Muscle of leg (tissue), 11 donors: ENCODE data around the gene CEACAM19. TPM values are rescaled to one million over a fixed set of nuclear protein-coding genes. Genes with fewer than 3 reads are reported as not detected.
A peak's percentile ranks its signal among the peaks of the same experiment; 100 is the strongest.

Source experiments
- DNase-seq: peaks from one replicate; pipeline ENCODE4 v3.0.0; 2013
- H3K27ac ChIP-seq: one replicate; pipeline ENCODE4 v1.5.1; 2013; ENCODE audit warnings: mild to moderate bottlenecking, low read length, control low read depth
- H3K27me3 ChIP-seq: one replicate; pipeline ENCODE4 v1.6.1; 2013; ENCODE audit warnings: low read length; ENCODE audit not compliant: control insufficient read depth, insufficient read depth
- H3K36me3 ChIP-seq: one replicate; pipeline ENCODE4 v1.6.1; 2013; ENCODE audit warnings: low read length; ENCODE audit not compliant: control insufficient read depth, insufficient read depth
- H3K4me1 ChIP-seq: one replicate; pipeline ENCODE4 v1.6.1; 2013; ENCODE audit warnings: low read length; ENCODE audit not compliant: control insufficient read depth, insufficient read depth
- H3K4me3 ChIP-seq: one replicate; pipeline ENCODE4 v1.5.1; 2013; ENCODE audit warnings: low read length, control low read depth
- H3K9me3 ChIP-seq: replicated peaks from 2 replicates; pipeline ENCODE4 v1.6.1; 2013; ENCODE audit warnings: low read depth, low read length; ENCODE audit not compliant: control insufficient read depth
- WGBS: methylation state at CpG from one replicate; pipeline ENCODE4 v1.1.5; 2013; ENCODE audit warnings: missing lambda C conversion rate; ENCODE audit not compliant: insufficient coverage; 5-methylcytosine and 5-hydroxymethylcytosine counted together
- polyA plus RNA-seq, 8 donors: library from polyadenylated mRNA; unstranded; fragments of 120-200 nt; gene quantifications; one replicate each; pipeline versions ENCODE4 v1.2.1 to v1.2.3, GENCODE V29; 2013; ENCODE audit warnings: inconsistent platforms in 1 of 8, low replicate concordance in 1 of 8; ENCODE audit not compliant: insufficient read length in 8 of 8, insufficient read depth in 1 of 8
- total RNA-seq: library from RNA; stranded (reverse); fragments of 120-200 nt; gene quantifications from one replicate; pipeline ENCODE4 v1.2.4, GENCODE V29; 2013

CEACAM19 gene
- total and polyA plus RNA-seq, 9 donors: 2.8 to 11.7 (median 5.3) TPM

- Histone ChIP-seq H3K9me3 (no peaks in the 10 kb centered on the region), H3K27me3 (peaks cover 4% of the 10 kb centered on the region), H3K4me1 (peaks cover 32% of the 10 kb centered on the region), H3K36me3 (peaks cover 15% of the 10 kb centered on the region), H3K4me3 (no peak overlapping the region), H3K27ac (no peak overlapping the region)
- WGBS: 100% methylated on average over 1 of the region's 8 CpGs
- no peak for DNase-seq
Measured at GRCh38 chr19:44645407-44646048, 25.8 kb upstream of the CEACAM19 start.

- Histone ChIP-seq H3K4me1 (peaks cover 32% of the 10 kb centered on the region), H3K27me3 (peaks cover 4% of the 10 kb centered on the region), H3K27ac (no peak overlapping the region), H3K9me3 (no peaks in the 10 kb centered on the region), H3K4me3 (no peak overlapping the region), H3K36me3 (peaks cover 20% of the 10 kb centered on the region)
- WGBS: 89% methylated on average over 3 of the region's 3 CpGs
- DNase-seq: no peak
Measured at GRCh38 chr19:44646049-44646416, 25.2 kb upstream of the CEACAM19 start.

GRCh38 chr19:44647144-44647543 lies 24.1 kb upstream of the CEACAM19 start:
- Histone ChIP-seq H3K27ac (no peak overlapping the region), H3K27me3 (no peaks in the 10 kb centered on the region), H3K4me3 (no peak overlapping the region), H3K4me1 (peaks cover 32% of the 10 kb centered on the region), H3K9me3 (no peaks in the 10 kb centered on the region), H3K36me3 (peaks cover 26% of the 10 kb centered on the region)
- WGBS: 55% methylated on average over 30 of the region's 31 CpGs
- no peak for DNase-seq

GRCh38 chr19:44648631-44649251 lies 22.5 kb upstream of the CEACAM19 start:
- no peak overlapping the region for H3K4me3 ChIP-seq
- 81% methylated on average over 3 of the region's 3 CpGs for WGBS
- peak; percentile 78 for DNase-seq
- no peaks in the 10 kb centered on the region for H3K9me3 ChIP-seq
- peaks cover 27% of the 10 kb centered on the region for H3K4me1 ChIP-seq
- H3K27me3 ChIP-seq: no peaks in the 10 kb centered on the region
- peaks cover 39% of the 10 kb centered on the region for H3K36me3 ChIP-seq
- peak overlapping the region; percentile 59 for H3K27ac ChIP-seq

- no peaks in the 10 kb centered on the region for H3K9me3 ChIP-seq
- DNase-seq: no peak
- no peaks in the 10 kb centered on the region for H3K27me3 ChIP-seq
- no peak overlapping the region for H3K4me3 ChIP-seq
- peaks cover 41% of the 10 kb centered on the region for H3K36me3 ChIP-seq
- no peak overlapping the region for H3K27ac ChIP-seq
- peaks cover 29% of the 10 kb centered on the region for H3K4me1 ChIP-seq
- 98% methylated on average over 13 of the region's 15 CpGs for WGBS
Measured at GRCh38 chr19:44649578-44650145, 21.6 kb upstream of the CEACAM19 start.

- no peaks in the 10 kb centered on the region for H3K27me3 ChIP-seq
- no peak overlapping the region for H3K27ac ChIP-seq
- DNase-seq: no peak
- H3K36me3 ChIP-seq: peaks cover 63% of the 10 kb centered on the region
- H3K4me1 ChIP-seq: peaks cover 23% of the 10 kb centered on the region
- no peaks in the 10 kb centered on the region for H3K9me3 ChIP-seq
- no peak overlapping the region for H3K4me3 ChIP-seq
- WGBS: 93% methylated on average over 5 of the region's 5 CpGs
Measured at GRCh38 chr19:44653343-44653742, 17.9 kb upstream of the CEACAM19 start.

- H3K36me3 ChIP-seq: peaks cover 69% of the 10 kb centered on the region
- H3K27ac ChIP-seq: peak overlapping the region; percentile 47
- H3K27me3 ChIP-seq: no peaks in the 10 kb centered on the region
- peaks cover 15% of the 10 kb centered on the region for H3K4me1 ChIP-seq
- H3K9me3 ChIP-seq: no peaks in the 10 kb centered on the region
- peak; percentile 75 for DNase-seq
- WGBS: 52% methylated on average over 14 of the region's 16 CpGs
- no peak overlapping the region for H3K4me3 ChIP-seq
Measured at GRCh38 chr19:44653977-44654774, 17.1 kb upstream of the CEACAM19 start.

GRCh38 chr19:44657211-44657921 lies 13.9 kb upstream of the CEACAM19 start:
- Histone ChIP-seq H3K4me1 (peaks cover 18% of the 10 kb centered on the region), H3K4me3 (no peak overlapping the region), H3K27ac (no peak overlapping the region), H3K36me3 (peaks cover 66% of the 10 kb centered on the region), H3K27me3 (no peaks in the 10 kb centered on the region), H3K9me3 (no peaks in the 10 kb centered on the region)
- 18% methylated on average over 15 of the region's 25 CpGs for WGBS
- peak; percentile 61 for DNase-seq

- no peak overlapping the region for H3K4me3 ChIP-seq
- no peak for DNase-seq
- H3K27ac ChIP-seq: no peak overlapping the region
- peaks cover 26% of the 10 kb centered on the region for H3K4me1 ChIP-seq
- no peaks in the 10 kb centered on the region for H3K27me3 ChIP-seq
- no peaks in the 10 kb centered on the region for H3K9me3 ChIP-seq
- H3K36me3 ChIP-seq: peaks cover 62% of the 10 kb centered on the region
- 88% methylated on average over 3 of the region's 3 CpGs for WGBS
Measured at GRCh38 chr19:44658069-44658733, 13.1 kb upstream of the CEACAM19 start.
